Keratinocyte (primary cell): ENCODE results near the gene ITIH2. TPM values are rescaled to one million over a fixed set of nuclear protein-coding genes. Genes with fewer than 3 reads are reported as not detected.
"Not testable (repeated sequence)": the region's sequence is repeated elsewhere in the genome, so short reads cannot be mapped to it uniquely, and the experiment has no call there.

Experiments used
- DNase-seq: peaks from one replicate; pipeline ENCODE4 v3.0.0-alpha.2; 2011; ENCODE audit warnings: low read depth, missing footprints, low spot score
- FAIRE-seq: peaks from 2 replicates; lab custom pipeline; 2011; peaks lifted over from hg19 to GRCh38; lab: Jason Lieb, UNC
- H2AFZ ChIP-seq: 2 replicates; pipeline ENCODE4 v1.6.0; 2012; ENCODE audit warnings: low read length, control low read depth, inconsistent platforms; ENCODE audit not compliant: control insufficient read depth
- H3K27ac ChIP-seq: 2 replicates; pipeline ENCODE4 v1.5.1; 2011; ENCODE audit warnings: low read length; ENCODE audit not compliant: control insufficient read depth, insufficient read depth
- H3K27me3 ChIP-seq: 3 replicates; pipeline ENCODE4 v1.6.0; 2011; ENCODE audit warnings: low read length; ENCODE audit not compliant: control insufficient read depth, insufficient read depth; ENCODE audit errors: extremely low read depth
- H3K36me3 ChIP-seq, 2 experiments: 2 replicates in 1 of 2; 3 replicates in 1 of 2; pipeline ENCODE4 v1.5.1; 2011; ENCODE audit warnings: low read length in 2 of 2, mild to moderate bottlenecking in 1 of 2; ENCODE audit not compliant: control insufficient read depth in 2 of 2, insufficient read depth in 2 of 2; ENCODE audit errors: extremely low read depth in 1 of 2
- H3K4me1 ChIP-seq: 3 replicates; pipeline ENCODE4 v1.5.1; 2011; ENCODE audit warnings: low read length; ENCODE audit not compliant: control insufficient read depth, insufficient read depth; ENCODE audit errors: extremely low read depth
- H3K4me2 ChIP-seq: 3 replicates; pipeline ENCODE4 v1.6.0; 2011; ENCODE audit warnings: low read depth, low read length; ENCODE audit not compliant: control insufficient read depth, insufficient read depth; ENCODE audit errors: extremely low read depth
- H3K4me3 ChIP-seq, 3 experiments: fragments of 200-600 bp in 1 of 3; sonication (generic) in 1 of 3; 2 replicates in 2 of 3; 3 replicates in 1 of 3; pipeline ENCODE4 v1.5.1; 2011 to 2016; ENCODE audit warnings: low read length in 3 of 3, mild to moderate bottlenecking in 3 of 3, control low read depth in 2 of 3, inconsistent platforms in 1 of 3, low read depth in 1 of 3, mixed read lengths in 1 of 3, mixed run types in 1 of 3, moderate library complexity in 1 of 3; ENCODE audit not compliant: control insufficient read depth in 2 of 3, insufficient read depth in 2 of 3; ENCODE audit errors: extremely low read depth in 1 of 3
- H3K79me2 ChIP-seq: 2 replicates; pipeline ENCODE4 v1.6.0; 2012; ENCODE audit warnings: low read length; ENCODE audit not compliant: control insufficient read depth, insufficient read depth
- H3K9ac ChIP-seq: 3 replicates; pipeline ENCODE4 v1.6.0; 2011; ENCODE audit warnings: low read length; ENCODE audit not compliant: control insufficient read depth, insufficient read depth; ENCODE audit errors: extremely low read depth
- H3K9me1 ChIP-seq: 3 replicates; pipeline ENCODE4 v1.6.0; 2011; ENCODE audit warnings: low read length; ENCODE audit not compliant: control insufficient read depth, insufficient read depth; ENCODE audit errors: extremely low read depth
- H3K9me3 ChIP-seq: 2 replicates; pipeline ENCODE4 v1.5.1; 2012; ENCODE audit warnings: low read depth, low read length; ENCODE audit not compliant: control insufficient read depth
- H4K20me1 ChIP-seq: 3 replicates; pipeline ENCODE4 v1.6.0; 2011; ENCODE audit warnings: low read length; ENCODE audit not compliant: control insufficient read depth, insufficient read depth; ENCODE audit errors: extremely low read depth
- CTCF ChIP-seq, 3 experiments: IDR thresholded peaks in 1 of 3; conservative IDR thresholded peaks in 1 of 3; optimal IDR thresholded peaks in 1 of 3; 2 replicates in 2 of 3; 3 replicates in 1 of 3; pipeline versions ENCODE3 to v1.5.1; 2011; ENCODE audit warnings: low read length in 3 of 3, mild to moderate bottlenecking in 3 of 3, moderate library complexity in 2 of 3, control low read depth in 1 of 3, inconsistent platforms in 1 of 3; ENCODE audit not compliant: insufficient read depth in 2 of 3; ENCODE audit errors: extremely low read depth in 1 of 3
- EZH2 ChIP-seq: IDR thresholded peaks from one replicate; pipeline ENCODE4 v1.6.1; 2012; ENCODE audit warnings: inconsistent platforms, mild to moderate bottlenecking, low read length, moderate library complexity
- dilution Hi-C: fragments of 300-500 bp; cut with MboI; formaldehyde crosslinking; loops from one replicate; pipeline ENCODE4 v1.7.0; 2020; ENCODE audit warnings: low sequenced_read_pairs; ENCODE audit not compliant: extremely low pct_ligation_motif_present
- polyA plus RNA-seq, 5 experiments: library from polyadenylated mRNA; depleted of rRNA in 3 of 5; stranded (reverse) in 3 of 5; stranded (forward) in 1 of 5; unstranded in 1 of 5; fragments of >200 nt; gene quantifications; 1 replicate in 1 of 5; 2 replicates in 3 of 5; 3 replicates in 1 of 5; pipeline versions ENCODE4 v1.2.1 to v1.2.3, GENCODE V29; 2011 to 2012; ENCODE audit warnings: missing spikeins in 2 of 5, low read depth in 1 of 5, low replicate concordance in 1 of 5

ITIH2 gene
- polyA plus RNA-seq, 1 donor (not counting 4 experiments of a cell fraction or from before 2014, with no cell fraction given) = not detected

- H3K9ac ChIP-seq = no peak overlapping the region
- no peaks in the 10 kb centered on the region for H3K9me1 ChIP-seq
- no peak overlapping the region for H3K27ac ChIP-seq
- no peak overlapping the region for H2AFZ ChIP-seq
- TF ChIP-seq EZH2 (no peak), CTCF (optimal IDR thresholded peaks at IDR 0.05 in 1 of 3, IDR thresholded peaks at IDR 0.05 in 1 of 3, conservative IDR thresholded peaks at IDR 0.05 in 1 of 3; ENCODE audit: extremely low read depth in 1 of 3, insufficient read depth in 2 of 3, low read length in 3 of 3) (no peak)
- FAIRE-seq = no peak
- no peak overlapping the region for H3K4me2 ChIP-seq
- DNase-seq = no peak
- H3K36me3 ChIP-seq = peaks cover 3 to 9% of the 10 kb centered on the region in 2 experiments
- dilution Hi-C loops = no loop called here
- H4K20me1 ChIP-seq = peaks cover 2% of the 10 kb centered on the region
- no peaks in the 10 kb centered on the region for H3K27me3 ChIP-seq
- H3K9me3 ChIP-seq = no peaks in the 10 kb centered on the region
- H3K4me1 ChIP-seq = no peaks in the 10 kb centered on the region
- H3K4me3 ChIP-seq = no peak overlapping the region
- no peaks in the 10 kb centered on the region for H3K79me2 ChIP-seq
Observed at GRCh38 chr10:7773845-7774801, 71.0 kb downstream of the ITIH2 start.

GRCh38 chr10:7776777-7777176 lies 73.7 kb downstream of the ITIH2 start:
- dilution Hi-C loops = no loop called here
- DNase-seq (no peak), FAIRE-seq (no peak)
- H4K20me1 ChIP-seq = peaks cover 2% of the 10 kb centered on the region
- no peaks in the 10 kb centered on the region for H3K9me3 ChIP-seq
- H3K4me3 ChIP-seq = no peak overlapping the region
- peaks cover 2 to 9% of the 10 kb centered on the region in 2 experiments for H3K36me3 ChIP-seq
- TF ChIP-seq EZH2 (no peak), CTCF (optimal IDR thresholded peaks at IDR 0.05 in 1 of 3, IDR thresholded peaks at IDR 0.05 in 1 of 3, conservative IDR thresholded peaks at IDR 0.05 in 1 of 3; ENCODE audit: extremely low read depth in 1 of 3, insufficient read depth in 2 of 3, low read length in 3 of 3) (no peak)
- no peak overlapping the region for H3K9ac ChIP-seq
- H2AFZ ChIP-seq = no peak overlapping the region
- H3K4me2 ChIP-seq = no peak overlapping the region
- H3K79me2 ChIP-seq = peaks cover 11% of the 10 kb centered on the region
- H3K27ac ChIP-seq = no peak overlapping the region
- H3K4me1 ChIP-seq = no peaks in the 10 kb centered on the region
- H3K9me1 ChIP-seq = no peaks in the 10 kb centered on the region
- no peaks in the 10 kb centered on the region for H3K27me3 ChIP-seq

- dilution Hi-C loops, DNase-seq, H3K9ac ChIP-seq, H3K36me3 ChIP-seq, H3K9me3 ChIP-seq, H3K27me3 ChIP-seq, H3K4me3 ChIP-seq, H3K27ac ChIP-seq, H2AFZ ChIP-seq, H3K4me2 ChIP-seq, FAIRE-seq, H4K20me1 ChIP-seq, H3K9me1 ChIP-seq: not testable (repeated sequence)
- Histone ChIP-seq H3K4me1 (peaks cover 10% of the 10 kb centered on the region), H3K79me2 (peaks cover 59% of the 10 kb centered on the region)
Observed at GRCh38 chr10:7782194-7782593, 79.1 kb downstream of the ITIH2 start.
